ENCODE results near the gene HOXC5. TPM values are rescaled to one million over a fixed set of nuclear protein-coding genes. Genes with fewer than 3 reads are reported as not detected.

Gene HOXC5
- total RNA-seq, 1 experiment from 2014 or later: 3.4 TPM

GRCh38 chr12:54024581-54025305, 8.1 kb upstream of the HOXC5 start:
- Mint-ChIP-seq H3K9me3 (ENCODE audit: unreplicated experiment) (no peaks in the 10 kb centered on the region), H3K4me3 (ENCODE audit: unreplicated experiment) (no peak overlapping the region), H3K4me1 (ENCODE audit: low read depth, unreplicated experiment) (peaks cover 24% of the 10 kb centered on the region), H3K27me3 (ENCODE audit: insufficient read depth, unreplicated experiment) (no peaks in the 10 kb centered on the region), H3K27ac (ENCODE audit: unreplicated experiment) (no peak overlapping the region), H3K36me3 (ENCODE audit: insufficient read depth, unreplicated experiment) (peaks cover 12% of the 10 kb centered on the region)
- no peak overlapping the region for H3K4me3 ChIP-seq (ENCODE audit: low read depth, low read length)
- POLR2A ChIA-PET: no interaction called here
- intact Hi-C loops (cut with micrococcal nuclease; ENCODE audit: unreplicated experiment): no loop called here
- H3K9me3 ChIP-seq: no peaks in the 10 kb centered on the region
- H3K27me3 ChIP-seq (replicated peaks; ENCODE audit: control insufficient read depth, insufficient read depth, low read length): no peaks in the 10 kb centered on the region
- H3K36me3 ChIP-seq (ENCODE audit: control insufficient read depth, insufficient read depth, low read length): no peaks in the 10 kb centered on the region; the same call in 1 of the 2 replicates
- BruUV-seq (replicated peaks): no TSS peak
- no peak for TF ChIP-seq CTCF (IDR thresholded peaks at IDR 0.05; ENCODE audit: insufficient read depth in 1 of 2, low read depth in 1 of 2, low read length in 1 of 2, severe bottlenecking in 1 of 2, unreplicated experiment in 1 of 2)
- CTCF ChIA-PET: interaction anchor here (0.6 to 0.9 kb wide), 2 partner anchors 8 to 366 kb away, joined by 4 to 5 read pairs; partner anchors contain the start of gene HOXC5
- DNase-seq: no peak
- no peaks in the 10 kb centered on the region for H3K4me1 ChIP-seq

- H3K27me3 ChIP-seq (replicated peaks; ENCODE audit: control insufficient read depth, insufficient read depth, low read length): no peaks in the 10 kb centered on the region
- Mint-ChIP-seq H3K9me3 (ENCODE audit: unreplicated experiment) (no peaks in the 10 kb centered on the region), H3K4me1 (ENCODE audit: low read depth, unreplicated experiment) (peaks cover 19% of the 10 kb centered on the region), H3K27ac (ENCODE audit: unreplicated experiment) (no peak overlapping the region), H3K4me3 (ENCODE audit: unreplicated experiment) (no peak overlapping the region), H3K36me3 (ENCODE audit: insufficient read depth, unreplicated experiment) (peaks cover 7% of the 10 kb centered on the region), H3K27me3 (ENCODE audit: insufficient read depth, unreplicated experiment) (no peaks in the 10 kb centered on the region)
- ChIA-PET POLR2A (no interaction called here), CTCF (interaction anchor here (0.5 to 1.2 kb wide), 4 partner anchors 9 to 367 kb away, joined by 3 to 6 read pairs (median 4); no protein-coding TSS in a partner anchor)
- H3K4me3 ChIP-seq (ENCODE audit: low read depth, low read length): no peak overlapping the region
- intact Hi-C loops (cut with micrococcal nuclease; ENCODE audit: unreplicated experiment): no loop called here
- no peaks in the 10 kb centered on the region for H3K9me3 ChIP-seq
- no peaks in the 10 kb centered on the region for H3K4me1 ChIP-seq
- BruUV-seq (replicated peaks): no TSS peak
- no peaks in the 10 kb centered on the region; the same call in 1 of the 2 replicates for H3K36me3 ChIP-seq (ENCODE audit: control insufficient read depth, insufficient read depth, low read length)
- no peak for DNase-seq
- TF ChIP-seq CTCF (IDR thresholded peaks at IDR 0.05; ENCODE audit: insufficient read depth in 1 of 2, low read depth in 1 of 2, low read length in 1 of 2, severe bottlenecking in 1 of 2, unreplicated experiment in 1 of 2): no peak
Observed at GRCh38 chr12:54025499-54026405, 7.1 kb upstream of the HOXC5 start.

GRCh38 chr12:54026640-54027441, 6.0 kb upstream of the HOXC5 start:
- CTCF ChIA-PET: interaction anchor here (0.8 to 2.3 kb wide), 2 partner anchors 109 to 116 kb away, joined by 3 to 8 read pairs; no protein-coding TSS in a partner anchor
- Histone ChIP-seq H3K9me3 (no peaks in the 10 kb centered on the region), H3K27me3 (replicated peaks; ENCODE audit: control insufficient read depth, insufficient read depth, low read length) (no peaks in the 10 kb centered on the region), H3K4me1 (no peaks in the 10 kb centered on the region), H3K4me3 (ENCODE audit: low read depth, low read length) (no peak overlapping the region), H3K36me3 (ENCODE audit: control insufficient read depth, insufficient read depth, low read length) (no peaks in the 10 kb centered on the region; the same call in 1 of the 2 replicates)
- peaks cover 7% of the 10 kb centered on the region for H3K36me3 Mint-ChIP-seq (ENCODE audit: insufficient read depth, unreplicated experiment)
- no peak overlapping the region for H3K4me3 Mint-ChIP-seq (ENCODE audit: unreplicated experiment)
- peaks cover 13% of the 10 kb centered on the region for H3K4me1 Mint-ChIP-seq (ENCODE audit: low read depth, unreplicated experiment)
- DNase-seq: no peak
- BruUV-seq (replicated peaks): no TSS peak
- no peaks in the 10 kb centered on the region for H3K27me3 Mint-ChIP-seq (ENCODE audit: insufficient read depth, unreplicated experiment)
- intact Hi-C loops (cut with micrococcal nuclease; ENCODE audit: unreplicated experiment): no loop called here
- H3K9me3 Mint-ChIP-seq (ENCODE audit: unreplicated experiment): no peaks in the 10 kb centered on the region
- POLR2A ChIA-PET: no interaction called here
- TF ChIP-seq CTCF (IDR thresholded peaks at IDR 0.05; ENCODE audit: insufficient read depth in 1 of 2, low read depth in 1 of 2, low read length in 1 of 2, severe bottlenecking in 1 of 2, unreplicated experiment in 1 of 2): no peak
- no peak overlapping the region for H3K27ac Mint-ChIP-seq (ENCODE audit: unreplicated experiment)

Data from Caco-2 (cell line).